ENCODE measurements around the gene KRT84. TPM values are rescaled to one million over a fixed set of nuclear protein-coding genes. Genes with fewer than 3 reads are reported as not detected.

The KRT84 gene
- total RNA-seq, 1 experiment from 2014 or later = not detected

- no peak for DNase-seq (ENCODE audit: low spot score)
- POLR2A ChIA-PET (ENCODE audit: low non-redundant PET) = no interaction called here
- H3K36me3 ChIP-seq (ENCODE audit: insufficient read depth, low read length, poor library complexity, severe bottlenecking) = no peaks in the 10 kb centered on the region
- peaks cover 12% of the 10 kb centered on the region for H3K4me1 ChIP-seq (ENCODE audit: insufficient read depth, low read length, poor library complexity, severe bottlenecking)
- TF ChIP-seq CTCF (conservative IDR thresholded peaks at IDR 0.05; ENCODE audit: low read depth, low read length) = no peak
- no peak for TF ChIP-seq EZH2 (IDR thresholded peaks at IDR 0.05; ENCODE audit: borderline replicate concordance, low read depth, low read length, poor library complexity, severe bottlenecking)
- H3K4me3 ChIP-seq (ENCODE audit: low read depth, low read length, poor library complexity, severe bottlenecking) = no peak overlapping the region
- no peaks in the 10 kb centered on the region for H3K9me3 ChIP-seq (ENCODE audit: low read depth, low read length, poor library complexity, severe bottlenecking)
- intact Hi-C loops (cut with micrococcal nuclease; ENCODE audit: unreplicated experiment) = no loop called here
- CTCF ChIA-PET = no interaction called here
- no TSS peak for BruUV-seq (replicated peaks)
- H3K27ac ChIP-seq (ENCODE audit: low read depth, low read length, poor library complexity, severe bottlenecking) = no peak overlapping the region
- no peaks in the 10 kb centered on the region for H3K27me3 ChIP-seq (replicated peaks; ENCODE audit: insufficient read depth, low read depth, low read length, poor library complexity)
These were observed 28.5 kb downstream of the KRT84 start for GRCh38 chr12:52356762-52357580.

GRCh38 chr12:52356031-52356761 lies 29.3 kb downstream of the KRT84 start:
- Histone ChIP-seq H3K27me3 (replicated peaks; ENCODE audit: insufficient read depth, low read depth, low read length, poor library complexity) (no peaks in the 10 kb centered on the region), H3K27ac (ENCODE audit: low read depth, low read length, poor library complexity, severe bottlenecking) (no peak overlapping the region), H3K4me3 (ENCODE audit: low read depth, low read length, poor library complexity, severe bottlenecking) (no peak overlapping the region), H3K36me3 (ENCODE audit: insufficient read depth, low read length, poor library complexity, severe bottlenecking) (no peaks in the 10 kb centered on the region), H3K9me3 (ENCODE audit: low read depth, low read length, poor library complexity, severe bottlenecking) (no peaks in the 10 kb centered on the region), H3K4me1 (ENCODE audit: insufficient read depth, low read length, poor library complexity, severe bottlenecking) (peaks cover 12% of the 10 kb centered on the region)
- TF ChIP-seq CTCF (conservative IDR thresholded peaks at IDR 0.05; ENCODE audit: low read depth, low read length) (no peak), EZH2 (IDR thresholded peaks at IDR 0.05; ENCODE audit: borderline replicate concordance, low read depth, low read length, poor library complexity, severe bottlenecking) (no peak)
- CTCF ChIA-PET = no interaction called here
- DNase-seq (ENCODE audit: low spot score) = no peak
- intact Hi-C loops (cut with micrococcal nuclease; ENCODE audit: unreplicated experiment) = no loop called here
- no TSS peak for BruUV-seq (replicated peaks)
- POLR2A ChIA-PET (ENCODE audit: low non-redundant PET) = no interaction called here

GRCh38 chr12:52355176-52355575 lies 30.3 kb downstream of the KRT84 start:
- Histone ChIP-seq H3K36me3 (ENCODE audit: insufficient read depth, low read length, poor library complexity, severe bottlenecking) (no peaks in the 10 kb centered on the region), H3K27me3 (replicated peaks; ENCODE audit: insufficient read depth, low read depth, low read length, poor library complexity) (no peaks in the 10 kb centered on the region), H3K27ac (ENCODE audit: low read depth, low read length, poor library complexity, severe bottlenecking) (no peak overlapping the region), H3K4me3 (ENCODE audit: low read depth, low read length, poor library complexity, severe bottlenecking) (no peak overlapping the region), H3K9me3 (ENCODE audit: low read depth, low read length, poor library complexity, severe bottlenecking) (no peaks in the 10 kb centered on the region), H3K4me1 (ENCODE audit: insufficient read depth, low read length, poor library complexity, severe bottlenecking) (peaks cover 12% of the 10 kb centered on the region)
- intact Hi-C loops (cut with micrococcal nuclease; ENCODE audit: unreplicated experiment) = no loop called here
- ChIA-PET CTCF (no interaction called here), POLR2A (ENCODE audit: low non-redundant PET) (no interaction called here)
- DNase-seq (ENCODE audit: low spot score) = no peak
- TF ChIP-seq EZH2 (IDR thresholded peaks at IDR 0.05; ENCODE audit: borderline replicate concordance, low read depth, low read length, poor library complexity, severe bottlenecking) = no peak
- no peak for TF ChIP-seq CTCF (conservative IDR thresholded peaks at IDR 0.05; ENCODE audit: low read depth, low read length)
- BruUV-seq (replicated peaks) = no TSS peak

Data from A673 (cell line).